HCT116 (cell line): ENCODE data around the gene CGN. TPM values are rescaled to one million over a fixed set of nuclear protein-coding genes. Genes with fewer than 3 reads are reported as not detected.

ENCODE experiments used
- ATAC-seq: fragments of 200-7000 bp; cut with Tn5 transposase; 2 replicates; pipeline ENCODE4 v1.9.1; 2020; ENCODE audit warnings: mild to moderate bottlenecking, moderate library complexity
- BruUV-seq: library from RNA; stranded (reverse); fragments of 400-500 nt; replicated peaks from 2 replicates; lab custom pipeline; 2021; lab: Mats Ljungman, UMichigan
- CTCF ChIA-PET: fragments of 300-600 bp; sonication (Branson Sonifier 250); formaldehyde crosslinking; loops from one replicate; lab custom pipeline; 2021; ENCODE audit warnings: antibody characterized with exemption; lab: Charles Lee
- POLR2A ChIA-PET: fragments of 300-600, 350-600 bp; sonication (Branson Sonifier 250); formaldehyde crosslinking; loops from one replicate; lab custom pipeline; 2021; ENCODE audit warnings: antibody characterized with exemption; lab: Charles Lee
- RAD21 ChIA-PET, 2 experiments: fragments of 300-600 bp; sonication (Branson Sonifier 250); formaldehyde crosslinking; loops; one replicate each; lab custom pipeline; 2023; ENCODE audit warnings: low total read pairs in 2 of 2; ENCODE audit not compliant: uncharacterized antibody in 2 of 2, unreplicated experiment in 2 of 2, low non-redundant PET in 1 of 2; lab: Charles Lee
- DNase-seq: peaks from one replicate; pipeline ENCODE4 v3.0.0-alpha.2; 2010; ENCODE audit warnings: low read depth, low spot score
- H2AFZ ChIP-seq: fragments of 200-600 bp; shearing (Covaris generic), sonication (generic); 2 replicates; pipeline ENCODE4 v1.6.1; 2017; ENCODE audit warnings: low read depth, mixed run types, mixed read lengths, antibody characterized with exemption, low read length; ENCODE audit not compliant: poor library complexity, severe bottlenecking
- H3K27ac ChIP-seq: 2 replicates; pipeline ENCODE4 v1.5.1; 2012; ENCODE audit warnings: low read depth, low read length
- H3K27me3 ChIP-seq: fragments of 200-600 bp; sonication (generic); 2 replicates; pipeline ENCODE4 v1.6.1; 2016; ENCODE audit warnings: mixed run types, low read length, mixed read lengths; ENCODE audit not compliant: insufficient read depth
- H3K36me3 ChIP-seq, 2 experiments: fragments of 200-500 bp in 1 of 2; fragments of 200-600 bp in 1 of 2; sonication (Bioruptor generic) in 1 of 2; sonication (generic) in 1 of 2; 2 replicates each; pipeline versions ENCODE4 v1.5.1 to v1.6.1; 2014 to 2016; ENCODE audit warnings: low read length in 2 of 2, inconsistent platforms in 1 of 2, mixed read lengths in 1 of 2, mixed run types in 1 of 2; ENCODE audit not compliant: insufficient read depth in 2 of 2, control insufficient read depth in 1 of 2
- H3K4me1 ChIP-seq, 2 experiments: fragments of 200-600 bp in 1 of 2; sonication (generic) in 1 of 2; 2 replicates each; pipeline versions ENCODE4 v1.5.1 to v1.6.1; 2012 to 2017; ENCODE audit warnings: low read length in 2 of 2, inconsistent platforms in 1 of 2, mild to moderate bottlenecking in 1 of 2, mixed read lengths in 1 of 2, mixed run types in 1 of 2, moderate library complexity in 1 of 2; ENCODE audit not compliant: insufficient read depth in 2 of 2, control insufficient read depth in 1 of 2
- H3K4me2 ChIP-seq: fragments of 200-600 bp; sonication (generic); 2 replicates; pipeline ENCODE4 v1.6.1; 2017; ENCODE audit warnings: mixed run types, low read length, mixed read lengths
- H3K4me3 ChIP-seq, 2 experiments: fragments of 200-600 bp in 1 of 2; sonication (generic) in 1 of 2; replicated peaks in 1 of 2; 2 replicates each; pipeline ENCODE4 v1.5.1; 2011 to 2016; ENCODE audit warnings: low read length in 2 of 2, control low read depth in 1 of 2, low read depth in 1 of 2, mild to moderate bottlenecking in 1 of 2, mixed read lengths in 1 of 2, mixed run types in 1 of 2
- H3K79me2 ChIP-seq: fragments of 200-600 bp; sonication (generic); 2 replicates; pipeline ENCODE4 v1.6.1; 2017; ENCODE audit warnings: mild to moderate bottlenecking, mixed run types, low read length, moderate library complexity, mixed read lengths; ENCODE audit not compliant: insufficient read depth
- H3K9ac ChIP-seq: fragments of 200-600 bp; sonication (generic); 2 replicates; pipeline ENCODE4 v1.6.1; 2016; ENCODE audit warnings: low read length, mixed read lengths
- H3K9me2 ChIP-seq: fragments of 200-600 bp; sonication (generic), shearing (Covaris generic); 2 replicates; pipeline ENCODE4 v1.6.1; 2017; ENCODE audit warnings: mixed run types, mild to moderate bottlenecking, moderate library complexity; ENCODE audit not compliant: insufficient read depth
- H3K9me3 ChIP-seq, 2 experiments: fragments of 200-500 bp in 1 of 2; fragments of 200-600 bp in 1 of 2; sonication (Bioruptor generic) in 1 of 2; sonication (generic) in 1 of 2; 2 replicates each; pipeline ENCODE4 v1.6.1; 2014 to 2017; ENCODE audit warnings: low read length in 2 of 2, mixed read lengths in 2 of 2, inconsistent platforms in 1 of 2, low read depth in 1 of 2, mild to moderate bottlenecking in 1 of 2, mixed run types in 1 of 2, moderate library complexity in 1 of 2; ENCODE audit not compliant: control insufficient read depth in 1 of 2, insufficient read depth in 1 of 2
- H4K20me1 ChIP-seq: fragments of 200-600 bp; sonication (generic), shearing (Covaris generic); 2 replicates; pipeline ENCODE4 v1.6.1; 2017; ENCODE audit warnings: mixed run types, mild to moderate bottlenecking, moderate library complexity; ENCODE audit not compliant: insufficient read depth
- CBX3 ChIP-seq: IDR thresholded peaks from 2 replicates; pipeline ENCODE4 v1.6.1; 2012; ENCODE audit warnings: low read depth
- CTCF ChIP-seq, 3 experiments: fragments of 200-600 bp in 1 of 3; sonication (generic) in 1 of 3; IDR thresholded peaks in 2 of 3; conservative IDR thresholded peaks in 1 of 3; 2 replicates each; pipeline ENCODE4 v1.5.1; 2012 to 2017; ENCODE audit warnings: low read depth in 2 of 3, low read length in 2 of 3, antibody characterized with exemption in 1 of 3, borderline replicate concordance in 1 of 3, control low read depth in 1 of 3, mild to moderate bottlenecking in 1 of 3, mixed read lengths in 1 of 3, mixed run types in 1 of 3, moderate library complexity in 1 of 3; ENCODE audit not compliant: insufficient read depth in 1 of 3
- EGR1 ChIP-seq: IDR thresholded peaks from 2 replicates; pipeline ENCODE4 v1.6.1; 2012; ENCODE audit warnings: low read depth
- ELF1 ChIP-seq: IDR thresholded peaks from 2 replicates; pipeline ENCODE4 v1.6.1; 2012; ENCODE audit warnings: low read depth, borderline replicate concordance
- EZH2 ChIP-seq: fragments of 200-600 bp; sonication (generic); IDR thresholded peaks from 2 replicates; pipeline ENCODE4 v1.6.1; 2017; ENCODE audit warnings: antibody characterized with exemption, mixed run types
- EZH2phosphoT487 ChIP-seq: fragments of 200-600 bp; IDR thresholded peaks from 2 replicates; pipeline ENCODE4 v1.6.1; 2018; ENCODE audit warnings: antibody characterized with exemption, borderline replicate concordance
- FOSL1 ChIP-seq: IDR thresholded peaks from 2 replicates; pipeline ENCODE4 v1.6.1; 2012; ENCODE audit warnings: low read depth
- JUND ChIP-seq: IDR thresholded peaks from 2 replicates; pipeline ENCODE4 v1.6.1; 2012
- POLR2A ChIP-seq: IDR thresholded peaks from 2 replicates; pipeline ENCODE4 v1.7.0; 2011; ENCODE audit warnings: borderline replicate concordance; ENCODE audit not compliant: insufficient read depth, insufficient read length; ENCODE audit errors: extremely low read depth
- POLR2AphosphoS5 ChIP-seq: IDR thresholded peaks from 2 replicates; pipeline ENCODE4 v1.6.1; 2011; ENCODE audit warnings: mild to moderate bottlenecking, low read depth, low read length, moderate library complexity
- RAD21 ChIP-seq: IDR thresholded peaks from 2 replicates; pipeline ENCODE4 v1.6.1; 2012; ENCODE audit warnings: low read depth, mild to moderate bottlenecking
- SIN3A ChIP-seq: IDR thresholded peaks from 2 replicates; pipeline ENCODE4 v1.6.1; 2012; ENCODE audit warnings: low read depth
- SP1 ChIP-seq: IDR thresholded peaks from 2 replicates; pipeline ENCODE4 v1.6.1; 2012; ENCODE audit warnings: low read depth
- TCF7L2 ChIP-seq: IDR thresholded peaks from 2 replicates; pipeline ENCODE4 v1.7.0; 2011; ENCODE audit warnings: borderline replicate concordance, inconsistent platforms; ENCODE audit not compliant: insufficient read depth, insufficient read length; ENCODE audit errors: extremely low read depth
- YY1 ChIP-seq: IDR thresholded peaks from 2 replicates; pipeline ENCODE4 v1.6.1; 2011; ENCODE audit warnings: low read length, low read depth, moderate library complexity, mild to moderate bottlenecking; ENCODE audit not compliant: insufficient replicate concordance; ENCODE audit errors: extremely low read depth
- ZNF274 ChIP-seq: fragments of 200-500 bp; sonication (Bioruptor generic); IDR thresholded peaks from 2 replicates; pipeline ENCODE4 v1.6.1; 2014; ENCODE audit warnings: mild to moderate bottlenecking, low read depth, low read length, inconsistent platforms
- intact Hi-C: fragments of 100-400 bp; cut with micrococcal nuclease; formaldehyde crosslinking; loops from 2 replicates; pipeline ENCODE4 v1.10.0; 2022
- total RNA-seq: library from RNA; stranded (reverse); gene quantifications from one replicate; pipeline ENCODE4 v1.2.1, GENCODE V29; 2021; ENCODE audit not compliant: unreplicated experiment
- TF ChIP-seq, protein P1 (sequence below): IDR thresholded peaks from 2 replicates; pipeline ENCODE4 v1.6.1; 2012

CGN gene
- total RNA-seq, 1 experiment from 2014 or later: 19.7 TPM

GRCh38 chr1:151508833-151509232 is 2.4 kb upstream of the CGN start:
- POLR2A ChIA-PET: no interaction called here

GRCh38 chr1:151509350-151510019 is 1.7 kb upstream of the CGN start:
- ChIA-PET CTCF (interaction anchor here (1.0 kb wide), 1 partner anchor 24 kb away, joined by 3 read pairs; no protein-coding TSS in a partner anchor), POLR2A (interaction anchor here (2.2 kb wide), 1 partner anchor 30 kb away, joined by 10 read pairs; no protein-coding TSS in a partner anchor), RAD21 (no interaction called here)
- ATAC-seq (no peak), DNase-seq (no peak)
- no peaks in the 10 kb centered on the region for H3K27me3 ChIP-seq
- intact Hi-C loops: loop anchor here (5.0 kb wide), 1 partner anchor 67 kb away; no protein-coding TSS in a partner anchor
- H3K9me2 ChIP-seq: no peaks in the 10 kb centered on the region
- peaks cover 45 to 61% of the 10 kb centered on the region in 2 experiments for H3K4me1 ChIP-seq
- H3K27ac ChIP-seq: peak overlapping the region; percentile 54
- H3K36me3 ChIP-seq: no peaks in the 10 kb centered on the region
- TF ChIP-seq YY1: no peak
- no peak for TF ChIP-seq JUND
- TF ChIP-seq, protein P1, sequence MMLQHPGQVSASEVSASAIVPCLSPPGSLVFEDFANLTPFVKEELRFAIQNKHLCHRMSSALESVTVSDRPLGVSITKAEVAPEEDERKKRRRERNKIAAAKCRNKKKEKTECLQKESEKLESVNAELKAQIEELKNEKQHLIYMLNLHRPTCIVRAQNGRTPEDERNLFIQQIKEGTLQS: no peak
- TF ChIP-seq RAD21: no peak
- TF ChIP-seq POLR2A: no peak
- TF ChIP-seq ELF1: no peak
- no peak for TF ChIP-seq EGR1
- TF ChIP-seq SIN3A: no peak
- TF ChIP-seq EZH2phosphoT487: no peak
- TF ChIP-seq TCF7L2: no peak
- TF ChIP-seq FOSL1: no peak
- no peak for TF ChIP-seq CBX3
- no peak for TF ChIP-seq EZH2
- TF ChIP-seq ZNF274: no peak
- TF ChIP-seq CTCF (IDR thresholded peaks at IDR 0.05 in 2 of 3, conservative IDR thresholded peaks at IDR 0.05 in 1 of 3; ENCODE audit: borderline replicate concordance in 1 of 3, insufficient read depth in 1 of 3, low read depth in 2 of 3, low read length in 2 of 3): no peak
- TF ChIP-seq SP1: no peak
- no peak overlapping the region for H2AFZ ChIP-seq
- peak overlapping the region; percentile 91 for H3K4me2 ChIP-seq
- peak overlapping the region in 1 of 2 experiments; percentile 5; a peak in 1 of 4 replicates for H3K4me3 ChIP-seq
- peak overlapping the region; percentile 19 for H3K9ac ChIP-seq
- no peaks in the 10 kb centered on the region for H4K20me1 ChIP-seq
- peaks cover 23% of the 10 kb centered on the region for H3K79me2 ChIP-seq
- BruUV-seq: no TSS peak
- H3K9me3 ChIP-seq: no peaks in the 10 kb centered on the region

More at GRCh38 chr1:151508833-151509232, 2.4 kb upstream of the CGN start:
- no peaks in the 10 kb centered on the region for H3K27me3 ChIP-seq
- H3K9me3 ChIP-seq: no peaks in the 10 kb centered on the region
- no peaks in the 10 kb centered on the region for H3K9me2 ChIP-seq
- no peak for TF ChIP-seq EZH2
- peak; percentile 47; the same call in 1 of the 2 replicates for TF ChIP-seq POLR2AphosphoS5
- TF ChIP-seq TCF7L2: peak; percentile 32
- H4K20me1 ChIP-seq: no peaks in the 10 kb centered on the region
- H3K36me3 ChIP-seq: no peaks in the 10 kb centered on the region
- H3K4me1 ChIP-seq: peaks cover 40 to 60% of the 10 kb centered on the region in 2 experiments
- ATAC-seq (peak; percentile 59), DNase-seq (peak; percentile 98)
- no peak overlapping the region for H2AFZ ChIP-seq
- peak overlapping the region in 1 of 2 experiments; percentile 5; a peak in 1 of 4 replicates for H3K4me3 ChIP-seq
- peaks cover 17% of the 10 kb centered on the region for H3K79me2 ChIP-seq
- intact Hi-C loops: no loop called here
- H3K4me2 ChIP-seq: peak overlapping the region; percentile 91
- H3K27ac ChIP-seq: peak overlapping the region; percentile 54; the same call in 1 of the 2 replicates
- CTCF ChIA-PET: no interaction called here
- peak overlapping the region; percentile 19 for H3K9ac ChIP-seq
- RAD21 ChIA-PET: no interaction called here
- BruUV-seq: no TSS peak
